Mucosa of rectum (tissue), 2 donors: ENCODE measurements around the gene PIAS1.

Experiments
- H3K27ac ChIP-seq, 2 donors: one replicate each; pipeline ENCODE4 v1.7.0; 2013; ENCODE audit warnings: inconsistent platforms in 2 of 2, low read depth in 2 of 2, low read length in 2 of 2
- H3K27me3 ChIP-seq, 2 donors: one replicate each; pipeline ENCODE4 v1.7.0; 2013; ENCODE audit warnings: low read length in 2 of 2; ENCODE audit not compliant: control insufficient read depth in 2 of 2, insufficient read depth in 2 of 2
- H3K36me3 ChIP-seq, 2 donors: one replicate each; pipeline ENCODE4 v1.7.0; 2013; ENCODE audit warnings: low read length in 2 of 2; ENCODE audit not compliant: control insufficient read depth in 2 of 2, insufficient read depth in 2 of 2
- H3K4me1 ChIP-seq, 2 donors: one replicate each; pipeline ENCODE4 v1.7.0; 2013; ENCODE audit warnings: low read length in 2 of 2, mild to moderate bottlenecking in 1 of 2; ENCODE audit not compliant: control insufficient read depth in 2 of 2, insufficient read depth in 2 of 2
- H3K4me3 ChIP-seq, 2 donors: one replicate each; pipeline ENCODE4 v1.7.0; 2013; ENCODE audit warnings: low read length in 2 of 2
- H3K9ac ChIP-seq, 2 donors: one replicate each; pipeline ENCODE4 v1.7.0; 2013; ENCODE audit warnings: low read length in 2 of 2, low read depth in 1 of 2, mild to moderate bottlenecking in 1 of 2
- H3K9me3 ChIP-seq, 2 donors: one replicate each; pipeline ENCODE4 v1.7.0; 2013; ENCODE audit warnings: low read length in 2 of 2; ENCODE audit not compliant: control insufficient read depth in 2 of 2
- donor health status: healthy.
- donor health status: Normal muscosa, but diverticular disease.

Gene PIAS1

DNA sequence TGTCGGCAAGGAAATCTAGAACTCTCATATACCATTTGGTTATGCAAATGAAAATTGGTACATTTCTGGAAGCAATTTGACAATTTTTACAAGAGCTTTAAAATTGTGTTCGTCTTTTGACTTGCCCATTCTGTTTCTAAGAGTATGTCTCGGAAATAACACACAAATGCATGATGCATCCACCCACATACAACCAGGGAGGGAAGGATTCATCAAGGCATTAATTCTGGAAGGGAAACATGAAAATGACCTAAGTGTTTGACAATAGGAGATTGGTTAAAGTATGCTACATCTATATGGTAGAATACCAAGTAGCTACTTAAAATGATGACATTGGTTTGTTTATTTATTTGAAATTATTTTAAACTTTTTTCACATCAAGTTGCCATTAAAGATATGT is 58.6 kb downstream of the PIAS1 start:
- H3K9ac ChIP-seq = no peak overlapping the region
- no peak overlapping the region for H3K27ac ChIP-seq
- no peaks in the 10 kb centered on the region for H3K27me3 ChIP-seq
- peaks cover 0 to 11% of the 10 kb centered on the region in 2 donors for H3K4me1 ChIP-seq
- no peak overlapping the region for H3K4me3 ChIP-seq
- H3K36me3 ChIP-seq = no peaks in the 10 kb centered on the region
- no peaks in the 10 kb centered on the region for H3K9me3 ChIP-seq

DNA sequence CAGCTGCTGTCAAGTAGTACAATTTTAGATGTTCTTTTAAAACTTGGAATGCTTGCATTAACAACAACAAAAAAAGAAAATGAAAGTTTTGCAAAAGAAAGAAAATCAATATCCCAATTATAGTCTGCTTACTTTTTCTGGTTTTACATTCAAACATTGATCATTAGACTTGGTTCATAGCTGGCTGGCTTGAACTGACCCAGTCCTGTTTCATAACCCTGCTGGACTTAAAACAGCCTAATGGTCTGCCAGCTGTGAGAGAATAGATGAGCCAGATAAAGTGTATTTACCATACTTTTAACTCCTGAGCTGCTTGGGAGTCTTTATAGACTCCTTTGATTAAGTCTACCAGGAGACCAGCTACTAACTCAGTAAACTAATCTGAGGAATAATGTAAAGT is 59.2 kb downstream of the PIAS1 start:
- Histone ChIP-seq H3K4me1 (peaks cover 0 to 11% of the 10 kb centered on the region in 2 donors), H3K9me3 (no peaks in the 10 kb centered on the region), H3K27ac (no peak overlapping the region), H3K9ac (no peak overlapping the region), H3K36me3 (no peaks in the 10 kb centered on the region), H3K4me3 (no peak overlapping the region), H3K27me3 (no peaks in the 10 kb centered on the region)

DNA sequence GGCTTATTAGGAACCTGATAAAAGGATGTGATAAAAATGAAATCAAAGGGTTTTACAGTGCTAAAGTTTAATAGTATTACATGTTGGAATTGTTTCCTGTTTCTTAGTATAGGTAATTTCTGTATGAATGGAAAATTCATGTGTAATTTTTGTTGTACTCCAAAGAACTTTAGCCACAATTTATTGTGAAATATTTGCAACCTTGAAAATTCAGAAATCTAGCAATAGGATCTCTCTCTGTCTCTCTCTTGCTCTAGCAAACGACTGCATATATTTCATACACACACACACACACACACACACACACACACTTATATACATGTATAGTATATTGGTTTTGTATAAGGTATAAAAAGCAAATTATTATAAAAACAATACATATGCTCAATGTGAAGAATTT is 59.6 kb downstream of the PIAS1 start:
- Histone ChIP-seq H3K27me3 (no peaks in the 10 kb centered on the region), H3K36me3 (no peaks in the 10 kb centered on the region), H3K27ac (no peak overlapping the region), H3K4me1 (peaks cover 0 to 11% of the 10 kb centered on the region in 2 donors), H3K9ac (no peak overlapping the region), H3K4me3 (peak overlapping the region in 1 of 2 donors; percentile 55), H3K9me3 (no peaks in the 10 kb centered on the region)

DNA sequence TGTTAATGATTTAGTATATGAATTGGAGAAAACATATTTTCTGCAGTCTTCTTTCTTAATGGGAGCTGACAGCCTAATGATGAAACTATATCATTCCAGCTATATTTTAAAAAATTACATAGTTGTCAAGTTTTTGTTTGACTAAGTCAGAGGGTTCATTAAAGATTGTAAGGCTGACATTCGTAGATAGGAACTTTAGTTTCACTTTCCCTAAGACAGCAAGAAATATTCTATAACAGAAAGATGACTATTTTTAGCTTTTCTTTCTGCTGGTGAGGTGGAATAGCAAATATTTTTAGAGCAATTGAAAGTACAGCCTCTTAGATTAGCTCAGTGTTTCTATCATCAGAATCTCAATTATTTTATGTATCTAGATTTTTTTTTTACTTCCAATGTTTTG is 60.2 kb downstream of the PIAS1 start:
- Histone ChIP-seq H3K4me3 (peak overlapping the region in 1 of 2 donors; percentile 55), H3K27ac (no peak overlapping the region), H3K27me3 (no peaks in the 10 kb centered on the region), H3K36me3 (no peaks in the 10 kb centered on the region), H3K9me3 (no peaks in the 10 kb centered on the region), H3K4me1 (peaks cover 0 to 11% of the 10 kb centered on the region in 2 donors), H3K9ac (no peak overlapping the region)

DNA sequence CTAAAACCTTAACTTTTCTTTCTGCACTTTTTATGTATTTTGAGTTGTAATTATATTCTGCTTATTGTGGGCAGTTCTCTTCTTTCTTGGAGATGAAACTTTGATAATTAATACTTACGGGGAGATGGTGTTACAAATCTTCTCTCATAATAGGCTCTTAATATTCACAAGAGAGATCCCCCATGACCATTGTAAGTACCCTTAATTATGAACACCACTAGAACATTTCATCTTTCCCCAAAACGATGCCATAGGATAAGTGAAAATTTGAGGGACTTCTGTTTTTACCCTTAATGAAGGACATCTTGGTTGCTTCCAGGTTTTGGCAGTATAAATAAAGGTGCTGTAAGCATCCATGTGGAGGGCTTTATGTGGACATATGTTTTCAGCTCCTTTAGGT is 60.7 kb downstream of the PIAS1 start:
- H3K9ac ChIP-seq = no peak overlapping the region
- H3K9me3 ChIP-seq = no peaks in the 10 kb centered on the region
- no peak overlapping the region for H3K27ac ChIP-seq
- H3K27me3 ChIP-seq = no peaks in the 10 kb centered on the region
- H3K4me3 ChIP-seq = peak overlapping the region in 1 of 2 donors; percentile 55
- H3K4me1 ChIP-seq = peaks cover 0 to 11% of the 10 kb centered on the region in 2 donors
- H3K36me3 ChIP-seq = no peaks in the 10 kb centered on the region

DNA sequence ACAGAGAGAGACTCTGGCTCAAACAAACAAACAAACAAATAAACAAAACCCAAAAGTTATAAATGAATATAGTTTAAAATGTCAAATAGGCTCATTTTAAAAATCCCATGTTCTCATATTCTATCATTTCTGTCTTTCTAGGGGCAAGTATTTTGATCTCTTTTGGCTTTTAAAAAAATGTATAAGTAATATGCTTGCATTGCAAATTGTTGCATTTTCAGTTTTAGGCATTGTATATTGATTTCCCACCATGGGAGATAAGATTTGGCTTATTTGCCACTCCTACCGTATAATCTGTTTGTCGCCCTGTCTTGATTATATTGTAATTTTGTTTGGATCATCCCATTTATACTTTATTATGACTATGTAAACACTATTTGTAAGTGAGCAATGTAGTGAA is 70.6 kb downstream of the PIAS1 start:
- no peak overlapping the region for H3K4me3 ChIP-seq
- H3K27ac ChIP-seq = no peak overlapping the region
- peaks cover 4 to 5% of the 10 kb centered on the region in 2 donors for H3K4me1 ChIP-seq
- H3K9ac ChIP-seq = no peak overlapping the region
- no peaks in the 10 kb centered on the region for H3K9me3 ChIP-seq
- H3K27me3 ChIP-seq = no peaks in the 10 kb centered on the region
- peaks cover 0 to 2% of the 10 kb centered on the region in 2 donors for H3K36me3 ChIP-seq

DNA sequence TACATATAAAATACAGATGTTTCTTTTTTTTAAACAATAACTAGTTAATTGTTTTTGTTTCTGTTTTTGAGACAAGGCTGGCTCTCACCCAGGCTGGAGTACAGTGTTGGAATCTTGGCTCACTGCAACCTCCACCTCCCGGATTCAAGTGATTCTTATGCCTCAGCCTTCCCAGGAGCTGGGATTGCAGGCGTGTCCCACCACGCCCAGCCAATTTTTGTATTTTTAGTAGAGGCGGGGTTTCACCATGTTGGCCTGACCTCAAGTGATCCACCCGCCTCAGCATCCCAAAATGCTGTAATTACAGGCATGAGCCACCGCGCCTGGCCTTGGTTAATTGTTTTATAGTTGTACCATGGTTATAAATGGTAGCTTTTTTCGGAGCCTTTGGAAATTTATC is 72.3 kb downstream of the PIAS1 start:
- Histone ChIP-seq H3K9ac (no peak overlapping the region), H3K4me1 (peaks cover 4 to 5% of the 10 kb centered on the region in 2 donors), H3K4me3 (no peak overlapping the region), H3K36me3 (peaks cover 0 to 2% of the 10 kb centered on the region in 2 donors), H3K27ac (no peak overlapping the region), H3K9me3 (no peaks in the 10 kb centered on the region), H3K27me3 (no peaks in the 10 kb centered on the region)

DNA sequence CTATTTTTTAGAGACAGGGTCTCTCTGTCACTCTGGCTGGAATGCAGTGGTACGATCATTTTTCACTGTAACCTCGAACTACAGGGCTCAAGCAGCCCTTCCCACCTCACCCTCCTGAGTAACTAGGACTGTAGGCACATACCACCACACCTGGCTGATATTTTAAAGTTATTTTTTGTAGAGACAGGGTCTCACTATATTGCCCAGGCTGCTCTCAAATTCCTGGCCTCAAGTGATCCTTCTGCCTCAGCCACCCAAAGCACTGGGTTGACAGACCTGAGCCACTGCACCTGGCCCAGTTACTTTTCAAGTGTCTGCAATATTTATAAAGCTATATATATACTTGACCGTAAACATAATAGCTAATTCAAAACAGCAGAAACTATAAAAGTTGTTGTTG is 75.0 kb downstream of the PIAS1 start:
- H3K4me1 ChIP-seq = peaks cover 4 to 5% of the 10 kb centered on the region in 2 donors
- H3K9ac ChIP-seq = no peak overlapping the region
- H3K27me3 ChIP-seq = no peaks in the 10 kb centered on the region
- H3K4me3 ChIP-seq = no peak overlapping the region
- no peak overlapping the region for H3K27ac ChIP-seq
- no peaks in the 10 kb centered on the region for H3K9me3 ChIP-seq
- H3K36me3 ChIP-seq = no peaks in the 10 kb centered on the region

DNA sequence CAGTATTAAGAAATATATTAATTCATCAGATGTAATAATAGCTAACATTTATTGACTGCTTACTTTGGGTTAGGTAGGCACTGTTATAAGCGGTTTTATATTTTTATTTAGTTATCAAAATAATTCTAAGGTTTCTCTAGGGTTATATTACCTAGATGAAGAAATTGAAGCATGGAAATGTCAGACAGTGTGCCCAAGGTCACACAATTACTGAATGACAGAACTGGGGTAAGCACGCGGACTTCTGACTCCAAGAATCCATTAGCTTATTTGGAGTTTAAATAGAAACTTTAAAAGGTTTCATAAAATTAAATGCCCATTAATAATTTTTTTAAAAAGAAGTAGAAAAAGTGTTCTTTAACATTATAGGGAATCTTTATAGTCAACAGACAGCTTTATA is 76.7 kb downstream of the PIAS1 start:
- Histone ChIP-seq H3K9me3 (no peaks in the 10 kb centered on the region), H3K27me3 (no peaks in the 10 kb centered on the region), H3K9ac (no peak overlapping the region), H3K36me3 (no peaks in the 10 kb centered on the region), H3K4me3 (no peak overlapping the region), H3K27ac (no peak overlapping the region), H3K4me1 (peaks cover under 1 to 4% of the 10 kb centered on the region in 2 donors)

DNA sequence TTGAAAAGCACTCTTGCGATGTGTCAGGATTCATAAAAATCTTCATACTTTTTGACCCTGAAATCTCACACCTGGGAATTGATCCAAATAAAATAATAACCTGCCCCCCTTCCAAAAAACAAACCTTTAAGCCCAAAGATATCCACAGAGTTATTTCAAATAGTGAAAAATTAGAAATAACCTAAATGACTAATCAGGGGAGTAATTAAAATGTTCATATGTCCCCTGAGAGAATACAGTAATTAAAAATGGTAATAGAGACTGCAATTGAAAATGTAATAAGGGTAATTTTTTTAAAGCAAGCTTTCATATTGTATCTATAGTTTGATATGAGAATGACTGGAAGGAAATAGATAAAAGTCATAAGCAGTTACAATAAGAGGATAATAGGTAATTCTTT is 83.0 kb downstream of the PIAS1 start:
- H3K9ac ChIP-seq = no peak overlapping the region
- no peaks in the 10 kb centered on the region for H3K4me1 ChIP-seq
- H3K27ac ChIP-seq = no peak overlapping the region
- no peaks in the 10 kb centered on the region for H3K27me3 ChIP-seq
- H3K36me3 ChIP-seq = no peaks in the 10 kb centered on the region
- H3K9me3 ChIP-seq = no peaks in the 10 kb centered on the region
- no peak overlapping the region for H3K4me3 ChIP-seq

DNA sequence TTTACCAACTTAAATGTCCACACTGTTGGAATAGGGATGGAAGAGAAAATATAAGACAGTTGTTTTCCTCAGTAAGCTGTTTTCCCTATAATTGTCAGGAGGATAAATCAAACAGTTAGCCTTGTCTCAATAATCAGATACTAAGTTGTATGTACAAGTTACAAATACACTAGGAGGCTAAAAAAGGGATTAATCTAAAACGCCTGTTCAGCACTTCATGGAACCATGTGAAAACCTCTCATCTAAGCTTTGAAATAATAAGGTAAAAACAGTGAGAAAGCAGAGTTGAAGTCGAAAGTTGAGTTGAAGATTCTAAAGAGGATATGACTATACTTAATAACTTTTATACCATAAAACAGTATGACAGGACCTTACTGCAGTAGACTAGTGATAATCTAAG is 89.0 kb downstream of the PIAS1 start:
- Histone ChIP-seq H3K9ac (no peak overlapping the region), H3K27me3 (no peaks in the 10 kb centered on the region), H3K9me3 (no peaks in the 10 kb centered on the region), H3K4me3 (no peak overlapping the region), H3K36me3 (peaks cover 13 to 15% of the 10 kb centered on the region in 2 donors), H3K27ac (no peak overlapping the region), H3K4me1 (no peaks in the 10 kb centered on the region)
